Osteoblast (primary cell): ENCODE measurements around the gene MCC. TPM values are rescaled to one million over a fixed set of nuclear protein-coding genes. Genes with fewer than 3 reads are reported as not detected.
A peak's percentile ranks its signal among the peaks of the same experiment; 100 is the strongest.

Experiments
- DNase-seq: peaks from one replicate; pipeline ENCODE4 v3.0.0; 2011; ENCODE audit warnings: low spot score, mixed read lengths; ENCODE audit not compliant: insufficient read length; ENCODE audit errors: missing footprints
- H2AFZ ChIP-seq: 2 replicates; pipeline ENCODE4 v1.6.0; 2011; ENCODE audit warnings: mild to moderate bottlenecking, low read length
- H3K27ac ChIP-seq: 2 replicates; pipeline ENCODE4 v1.5.1; 2011; ENCODE audit warnings: mild to moderate bottlenecking, low read depth, low read length, moderate library complexity
- H3K27me3 ChIP-seq: 2 replicates; pipeline ENCODE4 v1.6.0; 2012; ENCODE audit warnings: mild to moderate bottlenecking, control low read depth, inconsistent platforms, low read length, moderate library complexity; ENCODE audit not compliant: insufficient read depth
- H3K36me3 ChIP-seq: 2 replicates; pipeline ENCODE4 v1.5.1; 2011; ENCODE audit warnings: mild to moderate bottlenecking, low read length, control low read depth, moderate library complexity; ENCODE audit not compliant: insufficient read depth
- H3K4me1 ChIP-seq: 2 replicates; pipeline ENCODE4 v1.5.1; 2011; ENCODE audit warnings: mild to moderate bottlenecking, low read length, control low read depth, moderate library complexity; ENCODE audit not compliant: insufficient read depth
- H3K4me2 ChIP-seq: 2 replicates; pipeline ENCODE4 v1.6.0; 2011; ENCODE audit warnings: mild to moderate bottlenecking, low read length; ENCODE audit not compliant: insufficient read depth
- H3K4me3 ChIP-seq: fragments of 200-600 bp; sonication (generic); 3 replicates; pipeline ENCODE4 v1.5.1; 2012; ENCODE audit warnings: mild to moderate bottlenecking, low read length, inconsistent platforms; ENCODE audit not compliant: insufficient read depth
- H3K79me2 ChIP-seq: 2 replicates; pipeline ENCODE4 v1.6.0; 2012; ENCODE audit warnings: mild to moderate bottlenecking, low read length, control low read depth, inconsistent platforms; ENCODE audit not compliant: insufficient read depth
- H3K9me3 ChIP-seq: 2 replicates; pipeline ENCODE4 v1.5.1; 2011; ENCODE audit warnings: low read depth, low read length, control low read depth
- H4K20me1 ChIP-seq: 2 replicates; pipeline ENCODE4 v1.6.0; 2012; ENCODE audit warnings: mild to moderate bottlenecking, low read length, control low read depth; ENCODE audit not compliant: insufficient read depth
- CTCF ChIP-seq: IDR thresholded peaks from 2 replicates; pipeline ENCODE4 v1.5.1; 2011; ENCODE audit warnings: mild to moderate bottlenecking, low read depth, low read length, moderate library complexity; ENCODE audit errors: extremely low read depth
- total RNA-seq: library from RNA; depleted of rRNA; stranded (reverse); fragments of >200 nt; gene quantifications from 2 replicates; pipeline ENCODE4 v1.2.3, GENCODE V29; 2012

Gene MCC
- total RNA-seq, 1 donor, result 45.6 TPM

DNA sequence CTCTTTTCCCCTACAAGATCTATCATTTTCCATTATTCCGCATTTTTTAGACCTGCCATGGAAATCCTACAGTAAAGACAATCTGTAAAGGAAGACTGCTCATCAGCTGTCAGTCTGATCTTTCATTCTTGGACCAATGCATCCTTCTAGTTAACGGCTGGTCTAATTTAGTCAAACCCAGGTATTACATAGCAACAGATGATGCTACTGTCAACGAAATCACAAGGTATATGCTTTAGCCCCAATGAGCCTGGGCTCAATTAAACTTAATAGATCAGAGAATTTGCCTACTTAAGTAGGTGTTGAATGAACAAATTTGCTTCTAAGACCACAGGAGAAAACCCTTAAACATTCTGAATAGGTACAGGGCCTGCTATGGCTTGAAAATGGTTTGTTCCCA, 260.5 kb downstream of the MCC start:
- no peak for TF ChIP-seq CTCF
- no peaks in the 10 kb centered on the region for H3K9me3 ChIP-seq
- no peak overlapping the region for H3K4me2 ChIP-seq
- H2AFZ ChIP-seq, result no peak overlapping the region
- no peak for DNase-seq
- H3K27me3 ChIP-seq, result no peaks in the 10 kb centered on the region
- H4K20me1 ChIP-seq, result no peaks in the 10 kb centered on the region
- no peak overlapping the region for H3K4me3 ChIP-seq
- no peak overlapping the region for H3K27ac ChIP-seq
- H3K79me2 ChIP-seq, result no peaks in the 10 kb centered on the region
- H3K4me1 ChIP-seq, result peaks cover 13% of the 10 kb centered on the region
- H3K36me3 ChIP-seq, result no peaks in the 10 kb centered on the region

- H3K4me1 ChIP-seq, result peaks cover 19% of the 10 kb centered on the region
- no peak overlapping the region for H3K27ac ChIP-seq
- H2AFZ ChIP-seq, result no peak overlapping the region
- H3K79me2 ChIP-seq, result no peaks in the 10 kb centered on the region
- DNase-seq, result no peak
- no peak overlapping the region for H3K4me3 ChIP-seq
- H4K20me1 ChIP-seq, result no peaks in the 10 kb centered on the region
- no peaks in the 10 kb centered on the region for H3K27me3 ChIP-seq
- no peaks in the 10 kb centered on the region for H3K36me3 ChIP-seq
- no peak overlapping the region for H3K4me2 ChIP-seq
- no peaks in the 10 kb centered on the region for H3K9me3 ChIP-seq
- TF ChIP-seq CTCF, result no peak
Observed at GRCh38 chr5:113226116-113226736, 262.0 kb downstream of the MCC start.

DNA sequence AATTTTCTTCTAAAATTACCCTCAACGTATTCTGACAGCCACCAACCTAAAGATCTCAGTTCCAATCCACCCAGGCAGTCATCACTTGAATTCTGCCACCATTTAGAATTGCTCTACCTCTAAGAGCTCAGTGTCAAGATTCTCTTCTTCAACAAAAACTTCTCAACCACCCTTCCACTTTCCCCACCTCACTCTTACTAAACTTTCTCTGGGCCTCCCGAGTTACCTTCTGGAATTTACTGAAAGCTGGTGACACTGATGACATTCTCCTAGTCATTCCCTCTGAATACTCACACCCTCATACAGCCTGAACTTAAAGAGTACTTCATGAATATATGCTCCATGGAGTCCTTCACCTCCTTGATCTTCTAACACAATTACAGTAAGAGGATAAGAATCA, 263.0 kb downstream of the MCC start:
- Histone ChIP-seq H3K27ac (no peak overlapping the region), H3K4me1 (peaks cover 22% of the 10 kb centered on the region), H2AFZ (no peak overlapping the region), H4K20me1 (no peaks in the 10 kb centered on the region), H3K4me2 (no peak overlapping the region), H3K9me3 (no peaks in the 10 kb centered on the region), H3K79me2 (no peaks in the 10 kb centered on the region), H3K36me3 (no peaks in the 10 kb centered on the region), H3K27me3 (no peaks in the 10 kb centered on the region), H3K4me3 (no peak overlapping the region)
- TF ChIP-seq CTCF, result no peak
- DNase-seq, result peak; percentile 1

GRCh38 chr5:113224605-113225065, 263.6 kb downstream of the MCC start:
- H3K9me3 ChIP-seq, result no peaks in the 10 kb centered on the region
- peak overlapping the region; percentile 23 for H2AFZ ChIP-seq
- H3K4me3 ChIP-seq, result no peak overlapping the region
- peak overlapping the region; percentile 52 for H3K27ac ChIP-seq
- no peak for TF ChIP-seq CTCF
- no peaks in the 10 kb centered on the region for H3K79me2 ChIP-seq
- peaks cover 22% of the 10 kb centered on the region for H3K4me1 ChIP-seq
- no peak for DNase-seq
- no peak overlapping the region for H3K4me2 ChIP-seq
- H3K27me3 ChIP-seq, result no peaks in the 10 kb centered on the region
- no peaks in the 10 kb centered on the region for H4K20me1 ChIP-seq
- H3K36me3 ChIP-seq, result no peaks in the 10 kb centered on the region
